Suppressor macrophage treated with lipopolysaccharide for 1 hour (primary cell): ENCODE results near the gene JKAMP.
"Not testable (repeated sequence)": the region's sequence is repeated elsewhere in the genome, so short reads cannot be mapped to it uniquely, and the experiment has no call there.

Source experiments
- DNase-seq, 3 donors: peaks; one replicate each; pipeline ENCODE4 v3.0.0-alpha.2; 2020 to 2022

JKAMP gene, protein sequence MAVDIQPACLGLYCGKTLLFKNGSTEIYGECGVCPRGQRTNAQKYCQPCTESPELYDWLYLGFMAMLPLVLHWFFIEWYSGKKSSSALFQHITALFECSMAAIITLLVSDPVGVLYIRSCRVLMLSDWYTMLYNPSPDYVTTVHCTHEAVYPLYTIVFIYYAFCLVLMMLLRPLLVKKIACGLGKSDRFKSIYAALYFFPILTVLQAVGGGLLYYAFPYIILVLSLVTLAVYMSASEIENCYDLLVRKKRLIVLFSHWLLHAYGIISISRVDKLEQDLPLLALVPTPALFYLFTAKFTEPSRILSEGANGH

GRCh38 chr14:59483819-59484638 is at the start of gene JKAMP, which contains the start of gene L3HYPDH:
Gene JKAMP (plus strand): TSS chr14:59484517. CDS start chr14:59484590, 73 bp downstream.
Gene L3HYPDH (minus strand): TSS chr14:59484408. CDS start chr14:59484316, 92 bp downstream.
- DNase-seq: peak; percentile 98 to 99 (median 99)

DNA sequence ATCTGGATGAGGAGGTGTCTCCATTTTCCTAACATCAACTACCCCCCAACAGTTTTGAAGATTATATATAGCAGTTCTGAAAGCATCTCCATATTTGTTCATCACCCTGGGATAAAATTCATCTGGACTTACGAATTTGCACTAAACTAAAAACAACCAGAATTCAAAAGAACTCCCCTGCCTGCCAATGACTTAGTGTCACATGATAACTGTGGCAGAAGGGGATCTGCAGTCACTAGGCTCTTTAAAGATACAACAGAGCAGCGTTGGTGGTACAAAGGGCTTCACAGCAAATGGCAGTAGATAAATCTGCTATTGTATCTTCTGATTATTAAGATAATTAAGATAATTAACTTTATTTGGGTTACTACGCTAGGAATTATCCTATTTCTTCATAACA is 49.2 kb upstream of the JKAMP start:
- DNase-seq: no peak

DNA sequence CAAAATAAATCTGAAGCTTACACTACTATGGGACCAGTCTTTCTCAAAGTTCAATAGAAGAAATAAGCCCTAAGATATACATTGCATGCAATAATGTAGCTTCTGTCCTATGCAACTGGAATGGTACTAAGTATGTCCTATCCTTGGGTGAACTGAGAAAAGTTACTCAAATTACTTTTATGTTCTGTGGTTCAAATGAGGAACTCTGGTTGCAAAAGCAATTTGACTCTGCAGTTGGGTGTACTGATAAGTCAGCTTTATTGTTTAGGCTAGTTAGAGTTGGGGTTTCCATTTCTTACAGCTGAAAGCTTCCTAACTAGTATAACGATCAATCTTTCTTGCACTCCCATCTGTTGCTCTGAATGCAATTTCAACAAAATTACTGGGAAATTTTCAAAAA is 48.3 kb upstream of the JKAMP start:
- peak; percentile 19 to 47 (median 44) for DNase-seq

DNA sequence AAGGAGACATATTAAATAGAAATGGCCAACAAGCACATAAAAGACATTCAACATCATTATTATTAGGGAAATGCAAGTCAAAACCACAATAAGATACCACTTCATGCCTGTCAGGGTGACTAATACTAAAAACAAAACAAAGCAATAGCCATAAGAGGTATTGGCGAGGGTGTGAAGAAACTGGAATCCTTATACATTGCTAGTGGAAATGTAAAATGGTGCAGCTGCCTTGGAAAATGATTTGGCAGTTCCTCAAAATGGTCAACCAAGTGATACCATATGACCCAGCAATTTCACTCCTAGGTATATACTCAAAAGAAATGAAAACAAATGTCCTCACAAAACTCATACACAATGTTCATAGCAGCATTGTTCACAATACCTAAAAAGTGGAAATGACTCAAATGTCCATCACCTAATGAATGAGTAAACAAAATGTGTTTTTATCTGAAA is 46.1 kb upstream of the JKAMP start:
- DNase-seq: no peak

GRCh38 chr14:59439256-59439965 is 44.9 kb upstream of the JKAMP start:
- no peak for DNase-seq

DNA sequence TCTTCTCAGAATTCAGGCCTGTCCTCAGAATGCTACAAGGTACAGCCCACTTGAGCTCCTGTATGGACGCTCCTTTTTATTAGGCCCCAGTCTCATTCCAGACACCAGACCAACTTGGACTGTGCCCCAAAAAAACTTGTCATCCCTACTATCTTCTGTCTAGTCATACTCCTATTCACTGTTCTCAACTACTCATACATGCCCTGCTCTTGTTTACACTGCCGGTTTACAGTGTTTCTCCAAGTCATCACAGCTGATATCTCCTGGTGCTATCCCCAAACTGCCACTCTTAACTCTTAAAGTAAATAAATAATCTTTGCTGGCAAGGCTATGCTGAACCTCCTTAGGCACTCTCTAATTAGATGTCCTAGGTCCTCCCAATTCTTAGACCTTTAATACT is 35.6 kb upstream of the JKAMP start:
- not testable (repeated sequence) for DNase-seq

GRCh38 chr14:59450716-59451115 is 33.6 kb upstream of the JKAMP start:
- no peak for DNase-seq

DNA sequence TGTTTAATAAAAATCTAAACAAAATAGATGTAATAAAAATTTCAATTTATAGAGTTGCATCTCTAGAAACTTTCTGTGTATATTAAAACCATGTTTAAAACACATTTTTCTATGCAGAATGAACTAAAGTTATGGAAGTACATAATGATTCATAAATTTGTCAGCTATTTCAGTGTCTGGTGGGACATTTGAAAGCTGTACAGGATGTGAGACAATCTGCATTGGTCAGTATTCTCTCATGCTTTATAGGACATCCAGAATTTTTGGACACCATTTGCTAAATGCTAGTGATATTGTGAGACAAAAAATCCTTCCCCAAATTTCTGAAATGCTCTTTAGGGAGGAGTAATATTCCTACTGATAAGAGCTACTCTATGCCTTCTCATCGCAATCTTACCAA is 32.5 kb upstream of the JKAMP start:
- no peak for DNase-seq

DNA sequence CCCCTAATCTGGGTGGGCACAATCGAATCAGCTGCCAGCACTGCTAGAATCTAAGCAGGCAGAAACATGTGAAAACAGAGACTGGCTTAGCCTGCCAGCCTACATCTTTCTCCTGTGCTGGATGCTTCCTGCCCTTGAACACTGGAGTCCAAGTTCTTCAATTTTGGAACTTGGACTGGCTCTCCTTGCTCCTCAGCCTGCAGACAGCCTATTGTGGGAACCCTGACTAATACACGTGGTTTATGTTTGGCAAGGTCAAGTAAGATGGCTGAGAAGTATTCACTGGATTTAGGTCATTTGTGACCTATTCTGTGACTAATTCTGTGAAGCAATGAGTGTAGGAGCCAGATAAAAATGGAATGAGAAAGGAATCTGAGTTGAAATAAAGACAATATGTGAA is 30.2 kb upstream of the JKAMP start:
- DNase-seq: peak in 2 of 3 donors; percentile 18 to 54

GRCh38 chr14:59455411-59455810 is 28.9 kb upstream of the JKAMP start:
- DNase-seq: peak in 1 of 3 donors; percentile 6

GRCh38 chr14:59458486-59458885 is 25.8 kb upstream of the JKAMP start:
- peak in 1 of 3 donors; percentile 12 for DNase-seq

DNA sequence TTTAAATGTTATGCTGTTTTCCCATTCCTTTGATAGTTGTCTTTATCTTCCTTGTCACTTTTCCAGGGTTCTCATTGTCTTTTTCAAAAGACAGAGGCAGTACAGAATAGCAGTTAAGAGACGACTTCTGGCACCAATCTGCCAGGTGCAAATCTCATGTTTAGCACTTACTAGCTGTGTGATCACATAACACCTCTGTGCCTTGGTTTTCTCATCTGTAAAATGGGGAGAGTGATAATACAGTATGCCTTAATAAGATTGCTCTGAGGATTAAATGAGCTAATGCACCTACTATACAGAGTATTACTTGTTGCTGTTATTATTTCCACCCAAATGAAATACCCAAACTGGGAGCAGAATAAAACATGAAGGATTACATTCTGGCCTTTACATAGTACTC is 23.9 kb upstream of the JKAMP start:
- DNase-seq: no peak

DNA sequence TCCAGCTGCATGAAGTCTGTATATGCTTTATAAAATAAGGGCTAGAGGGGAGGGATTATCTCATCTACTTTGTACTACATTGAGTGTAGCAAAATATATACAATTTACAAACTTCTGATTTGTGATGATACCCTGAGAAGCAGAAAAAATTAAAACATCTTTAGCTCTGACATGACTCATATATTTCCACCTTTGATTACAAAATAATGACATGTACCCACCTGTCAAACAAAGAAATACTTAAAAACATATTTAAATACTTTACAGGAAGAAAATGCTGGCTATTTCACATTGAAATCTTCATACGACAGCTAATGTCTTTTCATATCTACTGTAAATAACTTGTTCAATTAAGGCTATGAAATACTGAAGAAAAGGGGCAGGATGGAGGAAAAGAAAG is 22.4 kb upstream of the JKAMP start:
- DNase-seq: no peak

DNA sequence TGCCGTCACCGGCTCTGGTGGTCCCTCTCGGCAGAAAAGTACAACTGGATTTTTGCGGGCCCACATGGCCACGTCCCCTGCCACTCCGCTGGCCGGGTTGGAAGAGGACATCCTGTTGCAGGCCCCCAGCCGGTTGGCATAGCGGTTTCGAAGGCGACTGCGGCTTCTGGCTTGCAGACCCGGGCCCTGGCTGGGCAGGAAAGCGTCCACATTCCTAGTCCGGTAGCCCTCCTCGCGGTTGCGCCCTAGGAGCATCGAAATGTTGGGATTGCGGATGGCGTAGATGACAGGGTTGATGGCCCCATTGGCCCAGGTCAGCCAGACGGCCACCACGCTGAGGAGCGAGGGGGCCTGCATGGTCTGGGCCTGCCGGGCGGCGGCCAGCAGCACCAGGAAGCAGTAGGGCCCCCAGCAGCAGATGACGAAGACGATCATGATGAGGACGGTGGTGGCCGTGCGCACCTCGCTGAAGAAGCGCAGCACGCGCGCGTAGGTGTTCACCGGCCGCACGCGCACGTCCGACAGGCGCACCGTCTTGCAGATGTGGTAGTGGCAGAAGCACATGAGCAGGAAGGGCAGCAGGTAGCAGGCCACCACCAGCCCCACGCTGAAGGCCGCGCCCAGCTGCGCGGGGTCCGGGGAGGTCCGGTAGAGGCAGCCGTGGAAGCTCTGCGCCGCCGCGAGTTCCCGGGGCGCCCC is 20.4 kb upstream of the JKAMP start:
- no peak for DNase-seq

DNA sequence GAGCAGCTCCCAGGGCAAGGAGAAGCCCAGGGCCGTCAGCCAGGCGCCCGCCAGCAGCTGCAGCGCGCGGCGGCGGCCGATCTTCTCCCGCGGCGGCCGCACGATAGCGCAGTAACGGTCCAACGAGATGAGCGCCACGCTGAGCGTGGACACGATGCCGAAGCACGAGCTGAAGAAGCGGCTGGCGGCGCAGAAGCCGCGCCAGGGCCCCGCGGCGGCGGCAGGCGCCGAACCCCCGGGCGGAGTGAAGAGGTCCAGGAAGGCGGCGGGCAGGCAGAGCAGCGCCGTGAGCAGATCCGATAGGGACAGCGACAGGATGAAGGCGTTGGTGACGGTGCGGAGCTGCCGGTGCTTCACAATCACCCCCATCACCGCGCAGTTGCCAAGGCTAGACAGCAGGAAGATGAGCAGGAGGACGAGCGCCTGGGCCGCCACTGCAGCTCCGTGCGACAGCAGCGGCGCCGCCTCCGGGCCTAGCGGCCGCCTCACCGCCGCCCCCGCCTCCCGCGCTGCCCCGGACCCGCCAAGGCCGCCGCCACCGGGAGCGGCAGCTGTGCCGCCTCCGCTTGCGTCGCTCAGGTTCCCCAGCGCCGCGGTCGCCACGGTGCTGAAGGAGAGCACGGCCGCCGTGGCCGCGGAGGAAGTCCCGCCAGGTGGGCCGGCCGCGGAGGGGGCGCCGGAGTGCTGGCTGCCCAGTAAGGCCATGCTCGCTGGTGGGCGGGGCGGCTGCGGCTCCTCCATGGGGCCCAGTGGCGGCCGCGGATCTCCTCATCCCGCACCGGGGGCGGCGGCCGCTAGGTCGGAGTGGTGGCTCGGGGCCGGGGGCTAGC is 19.6 kb upstream of the JKAMP start:
- DNase-seq: peak; percentile 29 to 68 (median 46)

DNA sequence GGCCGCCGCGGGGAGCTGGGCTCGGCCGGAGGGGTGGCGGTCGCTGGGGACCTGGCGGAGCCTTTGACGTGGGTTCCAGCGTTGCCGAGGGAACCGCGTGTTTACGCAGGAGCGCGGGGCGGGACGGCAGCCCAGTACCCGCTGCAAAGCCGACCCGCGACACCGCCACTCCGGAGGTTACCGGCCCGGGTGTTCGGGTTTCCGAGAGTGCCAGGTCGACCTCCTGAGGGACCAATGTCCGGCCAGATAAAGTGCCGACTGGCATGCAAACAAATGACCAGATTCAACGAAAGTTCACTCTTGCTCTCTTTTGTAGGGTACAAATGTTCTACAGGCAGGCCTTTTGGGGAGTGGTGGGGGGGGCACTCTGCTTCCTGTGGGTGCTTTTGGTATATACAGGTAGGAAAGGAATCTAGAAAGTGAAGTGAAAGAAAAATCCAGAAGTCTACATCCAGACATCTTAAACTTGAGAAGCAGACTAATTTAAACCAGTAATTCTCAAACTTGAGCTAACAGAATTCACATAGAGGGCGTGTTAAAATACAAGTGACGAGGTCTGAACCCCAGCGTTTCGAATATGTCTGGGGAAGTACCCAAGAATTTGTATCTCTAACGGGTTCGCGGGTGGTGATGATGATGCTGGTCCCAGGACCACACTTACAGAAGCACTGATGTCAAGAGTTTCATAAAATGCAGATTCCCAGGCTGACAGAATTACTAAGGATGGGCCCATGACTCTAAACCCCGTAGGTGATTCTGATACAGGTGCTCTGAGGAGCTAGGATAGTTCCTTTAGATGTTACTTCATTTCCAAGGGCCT is 18.8 kb upstream of the JKAMP start, which contains the start of gene GPR135:
TSS of gene GPR135 (minus strand) at position 65 of the 820 bp plus-strand sequence. CDS start 154 bp downstream, outside the sequence.
- no peak for DNase-seq

- DNase-seq: no peak
Measured at GRCh38 chr14:59474172-59474571, 10.1 kb upstream of the JKAMP start.

DNA sequence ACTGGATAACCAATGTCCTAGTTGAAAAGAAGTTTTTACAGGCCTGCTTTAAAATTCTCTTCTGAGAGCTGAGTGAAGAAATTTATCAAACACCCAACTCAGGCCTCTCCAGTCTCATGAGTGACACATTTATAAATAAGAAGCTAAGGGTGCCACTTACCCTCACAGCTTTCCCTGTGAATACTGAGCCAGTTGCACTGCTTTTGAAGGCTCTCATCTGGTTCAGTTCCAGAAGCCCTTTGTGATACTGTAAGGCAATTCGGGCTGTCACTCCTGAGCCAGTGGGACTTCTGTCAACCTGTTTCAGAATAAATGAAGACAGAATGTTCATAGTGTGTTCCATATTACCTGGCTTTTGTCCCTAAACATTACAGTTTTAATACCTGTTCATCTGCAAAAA is 8.6 kb upstream of the JKAMP start:
- DNase-seq: no peak

GRCh38 chr14:59478540-59478939 is 5.8 kb upstream of the JKAMP start:
- no peak for DNase-seq

- DNase-seq: no peak
Measured at GRCh38 chr14:59480166-59480565, 4.2 kb upstream of the JKAMP start.

DNA sequence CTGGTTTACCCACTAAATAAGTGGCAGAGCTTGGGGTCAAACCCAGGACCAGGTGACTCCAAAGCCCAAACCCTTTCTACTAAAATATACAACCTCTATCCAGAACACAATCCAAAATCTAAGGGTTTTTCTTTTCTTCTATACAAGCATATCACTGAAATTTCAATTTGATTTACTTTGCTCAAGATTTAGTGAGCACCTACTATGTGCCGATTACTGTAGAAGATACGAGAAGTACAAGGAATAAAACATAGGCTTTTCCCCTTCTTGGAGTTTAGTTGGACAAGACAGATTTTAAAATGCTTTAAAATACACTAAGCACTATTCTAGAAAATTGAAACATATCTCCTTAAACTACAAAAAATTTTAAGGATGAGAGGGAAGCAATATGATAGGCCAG is 2.9 kb upstream of the JKAMP start:
- no peak for DNase-seq
